Umbilical cord (tissue), 2 donors: Measurements from ENCODE around the gene SCAMP5. TPM values are rescaled to one million over a fixed set of nuclear protein-coding genes. Genes with fewer than 3 reads are reported as not detected.
A peak's percentile ranks its signal among the peaks of the same experiment; 100 is the strongest.

Source experiments
- DNase-seq: peaks from one replicate; pipeline ENCODE4 v3.0.0-alpha.2; 2015; ENCODE audit warnings: low spot score
- total RNA-seq: library from RNA; depleted of rRNA; stranded (reverse); fragments of >200 nt; gene quantifications from one replicate; pipeline ENCODE4 v1.2.3, GENCODE V29; 2014; ENCODE audit warnings: low replicate concordance; ENCODE audit not compliant: insufficient read depth

The SCAMP5 gene, protein sequence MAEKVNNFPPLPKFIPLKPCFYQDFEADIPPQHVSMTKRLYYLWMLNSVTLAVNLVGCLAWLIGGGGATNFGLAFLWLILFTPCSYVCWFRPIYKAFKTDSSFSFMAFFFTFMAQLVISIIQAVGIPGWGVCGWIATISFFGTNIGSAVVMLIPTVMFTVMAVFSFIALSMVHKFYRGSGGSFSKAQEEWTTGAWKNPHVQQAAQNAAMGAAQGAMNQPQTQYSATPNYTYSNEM
- total RNA-seq: 1.2 TPM

DNA sequence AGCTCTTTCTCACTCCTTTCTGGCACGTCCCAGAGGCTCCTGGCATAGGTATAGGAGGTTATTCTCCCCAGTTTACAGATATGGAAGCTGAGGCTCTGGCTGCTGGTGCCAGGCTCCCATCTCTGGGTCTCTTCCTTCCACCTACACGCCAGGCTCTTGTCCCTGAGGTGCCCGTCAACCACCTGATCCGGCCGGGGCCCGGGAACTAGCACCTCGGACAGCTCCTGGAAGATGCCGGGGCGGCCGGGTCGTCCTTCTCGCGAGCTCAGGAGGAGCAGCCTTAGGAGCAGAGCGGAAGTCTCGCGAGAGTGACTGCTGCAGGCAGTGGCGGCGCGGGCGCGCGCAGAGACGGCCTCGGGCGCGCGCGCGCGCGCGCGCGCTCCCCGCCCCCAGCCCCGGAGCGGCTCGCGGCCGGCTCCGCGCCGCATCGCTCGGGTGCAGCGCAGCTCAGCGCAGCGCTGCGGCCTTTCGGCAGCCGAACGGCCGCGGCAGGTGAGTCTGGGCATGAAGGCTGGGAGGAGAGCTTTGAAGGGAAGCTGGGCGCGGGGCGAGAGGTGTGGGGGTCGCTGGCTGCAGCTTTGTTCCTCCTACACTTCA, at the start of gene SCAMP5:
Gene SCAMP5 (plus strand): TSS at position 382 of the 597 bp plus-strand sequence. CDS start 16,277 bp downstream, outside the sequence.
- peak; percentile 93 for DNase-seq

DNA sequence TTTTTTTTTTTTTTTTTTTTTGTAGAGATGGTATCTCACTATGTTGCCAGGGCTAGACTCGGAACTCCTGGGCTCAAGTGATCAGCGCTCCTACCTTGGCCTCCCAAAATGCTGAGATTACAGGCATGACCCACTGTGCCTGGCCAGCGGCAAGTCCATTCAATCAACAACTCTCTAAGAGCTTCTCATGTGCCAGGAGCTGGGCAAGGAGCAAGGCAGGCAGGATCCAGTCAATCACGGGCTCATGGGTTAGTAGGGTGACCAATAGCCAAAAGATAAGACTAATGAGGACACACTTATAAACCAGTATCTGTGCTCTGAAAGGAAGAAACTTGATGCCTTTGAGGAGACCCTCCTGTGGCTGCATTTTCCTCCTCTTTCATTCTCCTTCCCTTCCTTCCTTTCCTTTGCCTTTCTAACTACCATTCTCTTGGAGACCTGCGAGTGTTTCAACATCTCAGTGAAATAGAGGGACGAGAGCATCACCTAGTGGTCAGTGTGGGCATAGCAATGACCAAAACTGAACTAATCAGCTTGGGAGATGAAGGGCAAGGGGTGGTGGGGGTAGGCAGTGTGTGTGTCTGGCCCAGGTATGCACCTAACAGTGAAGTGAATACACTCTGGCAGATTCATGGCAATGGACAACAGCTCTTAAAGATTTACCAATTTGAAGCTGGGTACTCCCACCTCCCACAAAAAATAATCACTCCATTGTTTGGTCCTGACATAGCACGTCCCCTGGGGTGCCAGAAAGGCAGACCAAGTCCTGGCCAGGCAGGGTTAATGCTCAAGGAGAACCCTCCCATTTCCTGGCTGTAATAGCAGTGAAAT, 45.1 kb upstream of the SCAMP5 start:
- DNase-seq: peak; percentile 87

- DNase-seq: no peak
Observed at GRCh38 chr15:74951006-74951405, 44.4 kb upstream of the SCAMP5 start.

DNA sequence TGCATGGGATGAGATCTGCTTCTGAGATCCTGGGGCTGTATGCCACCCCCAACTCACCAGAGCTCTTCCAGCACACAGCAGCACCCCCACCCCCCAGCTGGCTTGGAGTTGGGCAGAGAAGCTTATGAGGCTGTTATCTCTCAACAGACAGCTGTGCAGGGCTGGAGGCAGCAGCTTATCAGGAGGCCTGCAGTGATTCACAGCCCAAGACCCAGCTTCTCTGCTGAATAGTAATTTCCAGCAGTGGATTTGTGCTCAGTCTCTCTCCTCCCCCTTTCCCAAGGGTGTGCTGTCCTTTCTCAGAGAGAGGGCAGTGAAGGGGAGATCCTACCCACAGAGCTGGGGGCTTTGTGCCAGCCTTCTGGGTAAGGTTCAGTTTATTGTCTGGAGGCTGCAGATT, 40.8 kb upstream of the SCAMP5 start:
- peak; percentile 98 for DNase-seq

GRCh38 chr15:74955017-74955416, 40.3 kb upstream of the SCAMP5 start:
- peak; percentile 79 for DNase-seq

- DNase-seq: peak; percentile 78
Observed at GRCh38 chr15:74955796-74956647, 39.3 kb upstream of the SCAMP5 start.

DNA sequence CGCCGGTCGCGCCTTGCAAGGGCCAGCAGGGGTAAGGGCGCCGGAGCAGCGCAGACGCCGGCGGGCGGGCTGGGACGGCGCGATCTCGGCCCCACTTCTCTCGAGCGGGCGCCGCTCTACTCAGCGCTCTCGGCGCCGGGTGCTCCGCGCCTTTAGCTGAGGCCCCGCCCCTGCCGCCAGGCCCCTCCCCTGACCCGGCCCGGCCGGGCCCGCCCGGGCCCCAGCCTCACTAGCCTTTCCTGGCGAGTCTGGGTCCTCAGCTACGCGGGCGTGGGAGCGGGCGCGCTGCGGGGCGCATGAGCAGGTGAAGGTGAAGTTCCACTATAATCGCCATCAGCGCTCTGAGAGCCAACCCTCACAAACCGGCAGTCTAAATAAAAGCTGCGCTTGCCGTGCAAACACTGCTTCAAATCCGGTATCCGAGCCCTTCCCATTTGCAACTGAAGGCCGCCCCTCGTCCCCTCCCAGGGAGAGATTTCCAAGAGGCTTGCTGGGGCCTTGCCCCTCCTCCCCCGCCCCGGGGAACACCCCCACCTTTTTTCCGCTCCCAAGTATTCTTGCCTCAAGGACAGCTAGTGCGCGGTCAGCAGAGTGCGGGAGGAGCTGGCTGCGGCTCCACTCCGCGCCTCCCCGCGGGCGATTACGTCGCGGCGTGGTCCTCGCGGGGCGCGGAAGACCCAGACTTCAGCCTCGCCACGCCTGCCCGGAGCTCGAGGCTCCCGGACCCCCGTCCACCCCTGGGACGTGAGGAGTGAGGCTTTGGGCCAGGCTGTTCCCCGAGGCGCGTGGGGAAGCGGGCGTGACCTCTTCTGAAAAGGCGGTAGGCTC, 38.5 kb upstream of the SCAMP5 start, which contains the start of gene RPP25:
Gene RPP25 (minus strand): TSS at position 125 of the 828 bp plus-strand sequence. CDS start 189 bp downstream, outside the sequence.
- DNase-seq: peak; percentile 95

- no peak for DNase-seq
Observed at GRCh38 chr15:74957476-74958035, 37.8 kb upstream of the SCAMP5 start.

DNA sequence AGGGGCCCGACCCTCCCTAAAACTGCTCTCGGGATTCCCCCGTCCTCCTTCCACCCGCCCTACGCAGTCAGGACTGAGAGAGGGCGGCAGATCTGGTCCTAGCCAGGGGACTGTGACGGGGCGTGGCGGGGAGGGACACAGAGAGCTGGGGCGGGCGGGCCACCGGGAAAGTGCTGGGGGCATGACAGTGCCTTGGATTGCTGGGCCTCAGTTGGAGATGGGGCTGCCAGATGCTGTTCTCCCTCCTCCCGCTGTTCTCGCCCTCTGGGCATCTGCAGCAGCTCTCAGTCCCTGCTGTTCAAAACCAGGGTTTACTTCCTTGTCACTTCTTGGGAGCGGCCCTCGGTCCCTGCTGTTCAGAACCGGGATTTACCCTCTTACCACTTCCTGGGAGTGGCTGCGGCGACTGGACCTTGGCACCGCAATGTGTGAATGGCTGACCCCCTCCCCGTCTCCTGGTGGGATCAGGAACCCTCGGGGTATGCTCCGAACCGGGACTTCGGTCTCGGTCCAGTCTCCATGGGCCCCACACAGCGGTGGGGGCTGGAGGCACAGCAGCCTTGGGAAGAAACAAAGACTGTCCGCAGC, 36.9 kb upstream of the SCAMP5 start:
- DNase-seq: no peak

GRCh38 chr15:74958908-74959585, 36.3 kb upstream of the SCAMP5 start:
- DNase-seq: no peak

DNA sequence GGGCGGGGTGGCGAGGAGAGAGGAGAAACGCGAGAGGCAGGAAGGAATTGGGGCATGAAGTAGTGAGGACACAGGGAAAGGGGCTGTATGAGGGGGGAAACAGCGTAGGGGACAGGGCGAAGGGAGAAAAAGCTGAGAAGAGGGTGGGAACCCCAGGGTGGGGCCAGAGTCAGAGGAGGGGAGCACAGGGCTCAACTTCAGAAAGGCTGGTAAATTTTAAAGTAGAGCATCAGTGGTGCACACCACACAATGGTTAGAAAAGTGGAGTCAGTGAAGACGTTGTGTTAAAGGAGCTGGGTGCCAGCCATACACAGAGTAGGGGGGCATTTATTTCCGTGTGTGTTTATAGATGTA, 35.8 kb upstream of the SCAMP5 start:
- no peak for DNase-seq

DNA sequence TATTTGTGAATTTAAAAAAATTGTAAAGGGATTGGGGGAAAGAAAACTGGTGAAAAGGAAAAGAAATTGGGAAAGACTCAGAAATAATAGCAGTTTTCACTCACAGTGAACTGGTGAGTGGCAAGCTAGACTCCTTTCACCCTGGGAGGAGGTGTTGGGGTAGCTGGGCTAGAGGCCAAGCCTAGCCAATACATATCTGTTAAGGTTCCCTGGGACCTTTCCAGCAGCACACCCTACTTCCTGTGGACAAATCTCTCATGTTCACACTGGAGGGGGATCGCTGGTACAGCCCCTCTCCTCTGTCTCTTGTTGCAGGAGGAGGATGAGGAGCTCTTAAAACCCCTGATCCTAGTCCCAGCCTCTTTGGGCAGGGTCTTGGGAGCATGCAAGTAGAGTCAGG, 35.1 kb upstream of the SCAMP5 start:
- no peak for DNase-seq

DNA sequence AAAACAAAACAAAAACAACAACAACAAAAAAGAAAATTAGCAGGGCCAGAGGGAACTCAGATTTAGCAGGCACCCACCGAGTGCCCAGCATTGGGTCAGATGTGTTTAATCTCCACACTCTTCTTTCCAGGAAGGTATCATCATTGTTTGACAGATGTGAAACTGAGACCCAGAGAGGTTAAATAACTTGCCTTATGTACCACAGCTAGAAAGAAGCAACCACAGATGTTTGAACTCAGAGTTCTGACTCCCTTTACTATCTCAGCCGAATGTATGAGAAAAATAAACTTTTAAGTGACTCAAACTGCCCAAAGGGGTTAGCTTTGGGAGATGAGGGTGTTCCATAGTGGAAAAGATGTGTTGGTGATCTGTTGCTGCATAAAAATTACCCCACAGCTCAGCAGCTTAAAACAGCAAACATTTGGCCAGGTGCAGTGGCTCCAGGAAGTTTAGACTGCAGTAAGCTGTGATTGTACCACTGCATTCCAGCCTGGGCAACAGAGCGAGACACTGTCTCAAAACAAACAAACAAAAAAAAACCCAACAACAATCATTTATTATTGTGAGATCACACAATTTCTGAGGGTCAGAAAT, 34.3 kb upstream of the SCAMP5 start:
- no peak for DNase-seq

- DNase-seq: no peak
Observed at GRCh38 chr15:74961616-74962015, 33.7 kb upstream of the SCAMP5 start.

DNA sequence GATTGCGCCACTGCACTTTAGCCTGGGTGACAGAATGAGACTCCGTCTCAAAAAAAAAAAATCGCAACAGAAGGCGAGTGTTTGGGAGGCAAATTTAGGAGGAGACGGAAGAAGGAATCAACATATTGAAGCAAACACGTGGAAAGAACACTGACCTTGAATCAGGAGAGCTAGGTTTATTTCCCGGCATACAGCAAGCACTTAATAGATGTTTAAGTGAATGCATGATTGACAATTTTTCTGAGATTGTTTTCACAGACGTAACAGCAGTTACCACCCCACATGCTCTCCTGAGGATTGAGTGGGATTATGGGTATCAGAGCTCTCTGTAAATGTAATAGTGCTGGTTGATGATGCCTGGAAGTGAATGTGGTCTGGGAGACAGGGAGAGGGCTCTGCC, 33.1 kb upstream of the SCAMP5 start:
- DNase-seq: no peak

- no peak for DNase-seq
Observed at GRCh38 chr15:74962671-74963070, 32.7 kb upstream of the SCAMP5 start.

- no peak for DNase-seq
Observed at GRCh38 chr15:74963213-74963612, 32.1 kb upstream of the SCAMP5 start.

DNA sequence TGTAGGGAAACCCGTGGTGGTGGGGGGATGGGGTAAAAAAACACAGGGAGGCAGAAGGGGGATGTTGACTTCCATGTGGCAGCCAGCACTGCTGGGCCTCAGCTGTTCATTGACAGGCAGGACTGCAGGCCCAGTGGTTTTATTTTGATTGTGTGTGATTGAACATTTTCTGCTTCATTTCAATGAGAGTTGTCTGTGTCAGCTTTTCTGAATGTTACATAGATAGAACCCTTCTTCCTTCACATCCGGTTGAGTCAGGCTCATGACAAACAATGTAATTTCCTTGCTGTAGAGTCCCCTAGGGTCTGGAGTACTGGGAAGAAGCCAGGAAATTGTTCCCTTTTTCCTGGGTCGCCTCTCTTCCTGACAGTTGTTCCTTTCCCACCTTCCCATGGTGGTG, 30.6 kb upstream of the SCAMP5 start:
- no peak for DNase-seq

DNA sequence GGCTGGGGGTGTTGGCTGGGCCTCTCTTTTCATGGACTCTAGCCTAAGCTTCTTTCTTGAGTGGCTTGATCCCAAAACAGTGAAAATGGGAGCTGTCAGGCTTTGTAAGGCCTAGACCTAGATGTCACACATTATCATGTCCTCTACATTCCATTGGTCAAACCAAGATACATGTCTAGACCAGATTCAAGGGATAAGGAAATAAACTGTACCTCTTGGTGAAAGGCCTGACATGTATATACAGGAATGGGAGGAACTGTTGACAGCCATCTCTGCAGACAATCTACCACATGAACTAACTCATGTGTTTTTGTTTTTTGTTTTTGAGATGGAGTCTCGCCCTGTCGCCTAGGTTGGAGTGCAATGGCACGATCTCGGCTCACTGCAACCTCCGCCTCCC, 27.7 kb upstream of the SCAMP5 start:
- no peak for DNase-seq
